Measurements from ENCODE around the gene DCDC2C.

DCDC2C gene

DNA sequence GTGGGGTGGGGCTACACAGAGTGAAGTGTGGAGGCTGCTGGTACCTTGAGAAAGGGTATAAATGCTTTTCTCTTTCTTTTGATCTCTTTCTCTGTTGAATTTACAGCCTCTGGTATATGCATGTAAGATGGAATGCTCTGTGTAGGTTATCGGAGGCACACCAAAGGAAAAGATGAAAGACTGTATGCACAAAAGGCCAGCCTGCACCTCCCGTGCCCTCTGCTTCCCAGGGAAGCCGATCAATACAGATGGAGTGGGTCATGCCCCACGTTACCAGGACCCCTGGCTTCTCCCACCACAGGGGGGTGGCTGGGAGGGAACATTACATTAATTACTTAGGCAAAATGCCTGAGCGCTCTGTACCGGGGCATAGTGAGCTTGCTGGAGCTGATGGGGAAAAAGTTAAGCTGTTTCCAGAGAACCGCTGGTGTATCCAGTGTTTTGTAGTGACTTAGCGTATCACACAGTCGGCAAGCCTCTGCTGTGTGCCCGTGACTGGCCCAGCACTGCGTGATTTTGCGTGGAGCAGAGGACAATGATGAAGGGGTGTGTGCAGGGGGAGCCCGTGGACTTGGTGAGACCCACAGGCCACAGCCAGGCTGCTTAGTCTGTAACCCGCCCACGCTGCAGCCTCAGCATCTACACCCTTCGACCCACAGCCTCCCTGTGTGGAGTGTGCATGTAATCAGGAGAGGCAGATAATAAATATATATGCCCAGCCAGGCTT is 37.3 kb upstream of the DCDC2C start:
- H3K9me3 Mint-ChIP-seq = peaks cover 0 to 2% of the 10 kb centered on the region in 2 donors
- DNase-seq (no peak), ATAC-seq (replicated peaks) (no peak)
- no peak overlapping the region for H3K27ac Mint-ChIP-seq
- no peak overlapping the region for H3K4me3 Mint-ChIP-seq
- no peaks in the 10 kb centered on the region for H3K36me3 Mint-ChIP-seq
- peaks cover 0 to 12% of the 10 kb centered on the region in 2 donors for H3K27me3 Mint-ChIP-seq
- no peaks in the 10 kb centered on the region for H3K4me1 Mint-ChIP-seq

DNA sequence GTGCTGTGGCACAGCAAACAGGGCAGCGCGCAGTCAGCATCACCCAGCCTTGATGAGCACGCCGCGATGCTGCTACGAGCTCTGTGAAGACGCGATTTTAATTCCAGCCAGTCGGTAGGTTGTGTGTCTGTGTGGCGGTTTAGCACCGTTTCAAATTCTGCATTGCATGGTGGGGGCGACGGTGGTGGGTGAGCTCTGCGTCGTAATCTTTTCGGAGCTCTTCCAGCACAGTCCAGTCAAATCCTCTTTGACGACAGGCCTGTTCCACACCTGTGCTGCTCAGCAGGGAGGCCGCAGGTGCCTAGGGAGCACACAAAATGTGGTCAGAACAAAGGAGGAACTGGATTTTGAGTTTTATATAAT is 36.8 kb upstream of the DCDC2C start:
- H3K4me1 Mint-ChIP-seq = no peaks in the 10 kb centered on the region
- no peak overlapping the region for H3K4me3 Mint-ChIP-seq
- DNase-seq (no peak), ATAC-seq (replicated peaks) (no peak)
- H3K36me3 Mint-ChIP-seq = no peaks in the 10 kb centered on the region
- peaks cover 0 to 12% of the 10 kb centered on the region in 2 donors for H3K27me3 Mint-ChIP-seq
- H3K9me3 Mint-ChIP-seq = peaks cover 0 to 2% of the 10 kb centered on the region in 2 donors
- H3K27ac Mint-ChIP-seq = no peak overlapping the region

DNA sequence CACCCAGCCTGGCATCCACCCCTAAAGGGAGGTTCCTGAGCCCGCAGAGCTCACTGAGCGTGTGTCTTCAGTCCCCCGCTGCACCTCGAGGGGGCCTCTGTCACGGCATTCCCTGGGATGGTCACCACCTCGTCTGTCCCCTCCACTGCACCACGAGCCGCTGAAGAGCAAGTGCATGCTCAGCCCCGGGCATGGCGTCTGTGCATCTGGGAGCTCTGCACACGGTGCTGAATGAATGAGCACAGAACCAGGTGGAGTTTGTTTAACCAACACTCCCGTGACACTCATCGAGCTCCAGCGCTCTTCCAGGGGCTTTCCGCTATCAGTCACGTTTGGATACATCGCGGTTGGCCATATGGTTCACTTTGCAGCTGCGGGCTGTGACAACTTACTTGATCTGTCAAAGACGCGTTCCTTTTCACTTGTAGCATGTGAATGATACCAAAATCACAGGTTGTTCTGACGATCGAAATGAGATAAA is 36.2 kb upstream of the DCDC2C start:
- Mint-ChIP-seq H3K36me3 (no peaks in the 10 kb centered on the region), H3K4me3 (no peak overlapping the region), H3K9me3 (peaks cover 0 to 2% of the 10 kb centered on the region in 2 donors), H3K27ac (no peak overlapping the region), H3K4me1 (no peaks in the 10 kb centered on the region), H3K27me3 (peaks cover 0 to 12% of the 10 kb centered on the region in 2 donors)
- DNase-seq (no peak), ATAC-seq (replicated peaks) (no peak)

DNA sequence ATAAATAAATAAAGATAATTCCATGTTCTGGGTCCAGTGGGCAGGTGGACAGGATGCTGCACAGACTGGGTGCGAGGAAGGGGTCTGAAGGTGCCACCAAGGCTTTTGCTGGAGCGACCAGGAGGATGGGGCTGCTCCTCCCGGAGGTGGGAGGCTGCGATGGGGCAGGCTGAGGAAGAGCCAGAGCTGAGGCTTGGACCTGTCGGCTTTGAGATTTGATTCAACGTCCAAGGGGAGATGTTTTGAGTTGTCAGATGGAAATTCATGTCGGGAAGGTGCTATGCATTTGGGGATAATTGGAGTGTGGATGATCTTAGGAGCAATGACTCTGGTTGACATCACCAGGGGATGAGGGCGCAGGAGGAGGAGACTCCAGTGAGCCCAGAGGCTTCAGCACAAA is 33.7 kb upstream of the DCDC2C start:
- H3K36me3 Mint-ChIP-seq = no peaks in the 10 kb centered on the region
- no peak for ATAC-seq (replicated peaks)

DNA sequence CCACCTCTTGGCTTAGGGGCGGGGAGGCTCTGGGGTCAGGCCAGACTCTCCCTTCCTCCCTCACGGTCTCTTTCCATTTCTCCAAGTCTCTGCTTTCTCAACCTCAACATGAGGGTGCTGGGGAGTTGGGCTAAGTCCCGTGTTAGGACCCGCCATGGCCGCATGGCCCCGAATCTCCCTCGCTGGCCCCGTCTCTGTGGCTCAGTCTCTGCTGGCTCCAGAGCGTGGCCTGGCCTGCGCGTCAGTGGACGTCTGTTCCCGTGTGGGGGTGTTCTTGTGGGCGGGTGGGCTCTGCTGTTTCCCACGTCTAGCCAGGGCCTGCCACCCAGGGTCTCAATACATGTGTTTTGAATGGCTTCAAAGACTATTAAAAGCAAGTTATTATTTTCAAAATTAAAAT is 33.0 kb upstream of the DCDC2C start:
- Mint-ChIP-seq H3K4me1 (no peaks in the 10 kb centered on the region), H3K9me3 (peaks cover 0 to 2% of the 10 kb centered on the region in 2 donors)
- no peak for DNase-seq

More for the DNA sequence above, 33.7 kb upstream of the DCDC2C start:
- H3K4me1 Mint-ChIP-seq = no peaks in the 10 kb centered on the region
- peaks cover 0 to 2% of the 10 kb centered on the region in 2 donors for H3K9me3 Mint-ChIP-seq
- H3K27ac Mint-ChIP-seq = no peak overlapping the region
- peaks cover 5 to 26% of the 10 kb centered on the region in 2 donors for H3K27me3 Mint-ChIP-seq
- H3K4me3 Mint-ChIP-seq = no peak overlapping the region
- no peak for DNase-seq

DNA sequence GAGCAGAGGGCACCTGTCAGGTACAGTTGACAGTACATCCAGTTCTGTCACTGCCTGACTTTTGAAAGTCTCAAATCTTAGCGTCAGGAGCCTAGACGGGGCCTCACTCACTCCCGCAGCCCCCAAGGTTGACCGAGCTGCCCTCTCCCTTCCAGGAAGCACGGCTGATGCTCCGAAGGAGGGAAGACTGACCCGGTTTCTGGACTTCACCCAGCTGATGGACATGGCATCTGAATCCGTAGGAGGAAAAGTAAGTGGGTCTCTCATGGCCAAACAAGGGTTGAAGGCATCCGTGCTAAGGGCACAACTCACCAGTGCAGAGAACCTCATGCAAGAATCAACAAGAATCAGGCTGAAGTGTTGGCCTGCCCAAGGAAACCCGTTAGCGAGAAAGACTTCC is 32.4 kb upstream of the DCDC2C start:
- Mint-ChIP-seq H3K36me3 (no peaks in the 10 kb centered on the region), H3K4me3 (no peak overlapping the region)
- ATAC-seq (replicated peaks) = no peak

More for the DNA sequence above, 33.0 kb upstream of the DCDC2C start:
- H3K27me3 Mint-ChIP-seq = peaks cover 5 to 26% of the 10 kb centered on the region in 2 donors
- H3K4me3 Mint-ChIP-seq = no peak overlapping the region
- H3K36me3 Mint-ChIP-seq = no peaks in the 10 kb centered on the region
- ATAC-seq (replicated peaks) = no peak
- H3K27ac Mint-ChIP-seq = no peak overlapping the region

DNA sequence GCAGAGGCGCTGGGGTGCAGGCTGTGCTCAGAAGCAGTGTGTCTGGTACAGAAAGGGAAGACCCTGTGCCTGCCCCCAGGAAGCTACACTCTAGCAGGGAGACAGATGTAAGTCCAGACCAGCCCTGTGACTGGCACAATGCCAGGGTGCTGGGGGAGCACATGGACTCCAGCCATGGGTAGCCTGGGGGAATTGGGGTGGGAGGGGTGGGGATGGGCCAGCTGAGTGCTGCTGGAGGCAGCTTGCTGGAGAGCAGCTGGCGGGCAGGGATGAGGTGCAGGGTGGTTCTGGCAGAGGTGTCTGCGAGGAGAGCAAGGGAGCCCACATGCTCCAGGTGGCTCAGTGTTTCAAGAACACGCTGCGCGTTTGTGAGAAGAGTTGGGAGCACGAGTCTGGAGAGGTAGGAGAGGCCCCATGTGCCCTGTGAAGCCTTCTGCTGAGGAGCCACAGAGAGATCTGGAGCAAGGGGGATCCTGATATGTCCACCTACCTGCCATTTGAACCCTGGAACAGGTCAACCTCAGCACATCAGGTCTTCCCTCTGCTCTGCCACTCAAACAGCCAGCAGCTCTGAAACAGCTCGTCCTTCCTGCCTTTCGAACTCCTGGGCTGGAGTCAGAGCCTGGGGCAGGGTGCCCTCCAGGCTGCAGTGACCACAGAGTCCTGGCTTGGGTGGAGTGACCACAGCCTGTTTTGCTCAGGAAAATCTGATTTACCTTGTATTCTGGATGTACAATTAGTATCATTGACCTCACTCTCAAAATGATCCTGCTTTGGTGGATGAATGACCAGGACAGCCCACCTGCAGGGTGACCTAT is 30.3 kb upstream of the DCDC2C start:
- Mint-ChIP-seq H3K36me3 (no peaks in the 10 kb centered on the region), H3K4me1 (no peaks in the 10 kb centered on the region), H3K27me3 (peaks cover 10 to 23% of the 10 kb centered on the region in 2 donors), H3K9me3 (no peaks in the 10 kb centered on the region), H3K4me3 (no peak overlapping the region), H3K27ac (no peak overlapping the region)
- DNase-seq (no peak), ATAC-seq (replicated peaks) (no peak)

More for the DNA sequence above, 32.4 kb upstream of the DCDC2C start:
- DNase-seq = no peak
- no peak overlapping the region for H3K27ac Mint-ChIP-seq
- H3K4me1 Mint-ChIP-seq = no peaks in the 10 kb centered on the region
- no peaks in the 10 kb centered on the region for H3K9me3 Mint-ChIP-seq
- H3K27me3 Mint-ChIP-seq = peaks cover 5 to 26% of the 10 kb centered on the region in 2 donors

DNA sequence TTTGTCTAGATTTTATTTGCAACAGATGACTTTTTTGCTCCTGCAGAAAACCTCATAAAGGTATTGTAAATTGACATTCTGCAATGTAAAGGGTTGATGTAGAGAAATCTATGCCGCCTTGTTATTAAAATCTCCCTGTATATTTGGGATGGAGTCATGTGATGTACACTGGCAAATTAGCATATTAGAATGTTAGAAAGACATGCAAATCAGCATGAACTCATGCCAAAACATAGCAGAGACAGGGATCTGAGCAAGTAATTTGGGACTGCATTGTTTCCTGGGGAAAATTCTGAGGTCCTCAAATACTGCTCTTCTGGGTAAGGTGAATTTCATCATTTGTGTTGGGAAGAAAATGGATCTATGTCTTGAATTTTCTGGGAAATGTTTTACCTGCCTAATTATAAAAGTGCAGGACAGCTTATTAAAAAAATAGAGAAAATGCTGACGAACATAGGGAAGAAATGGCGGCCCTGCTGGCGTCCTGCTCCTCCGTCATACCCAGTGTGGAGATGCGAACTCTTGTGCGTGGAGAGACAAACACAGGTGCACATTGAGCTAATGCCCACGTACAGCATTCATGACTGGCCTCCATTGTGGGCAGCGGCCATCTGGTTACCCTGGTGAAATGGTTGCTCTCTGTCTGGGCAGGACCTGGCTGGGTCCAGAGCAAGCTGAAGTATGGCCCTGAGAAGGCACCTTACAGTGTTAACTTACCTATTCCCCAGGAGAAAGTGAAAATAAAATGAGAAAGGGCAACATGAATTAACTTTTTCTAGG is 29.1 kb upstream of the DCDC2C start:
- H3K27me3 Mint-ChIP-seq = peaks cover 12 to 20% of the 10 kb centered on the region in 2 donors
- no peaks in the 10 kb centered on the region for H3K4me1 Mint-ChIP-seq
- no peak overlapping the region for H3K27ac Mint-ChIP-seq
- no peak for ATAC-seq (replicated peaks)
- H3K9me3 Mint-ChIP-seq = no peaks in the 10 kb centered on the region
- no peak overlapping the region for H3K4me3 Mint-ChIP-seq
- H3K36me3 Mint-ChIP-seq = no peaks in the 10 kb centered on the region
- DNase-seq = no peak

DNA sequence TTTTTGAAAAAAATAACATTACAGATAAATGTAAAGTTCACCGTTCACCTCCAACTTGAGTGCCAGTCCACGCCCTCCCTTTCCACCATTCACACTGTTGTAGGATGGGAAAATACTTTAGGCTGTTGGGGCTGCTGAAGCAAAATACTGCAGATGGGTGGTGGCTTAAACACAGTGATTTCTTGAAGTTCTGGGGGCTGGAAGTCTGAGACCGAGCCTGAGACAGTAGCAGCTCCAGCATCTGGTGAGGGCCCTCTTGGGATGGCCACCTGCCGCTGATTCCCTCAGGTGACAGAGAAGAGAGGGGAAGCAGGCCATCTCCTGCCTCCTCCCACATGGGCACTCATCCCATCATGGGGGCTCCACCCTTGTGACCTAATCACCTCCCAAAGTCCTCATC is 27.7 kb upstream of the DCDC2C start:
- ATAC-seq (replicated peaks) (no peak), DNase-seq (no peak)
- H3K27ac Mint-ChIP-seq = no peak overlapping the region
- H3K4me1 Mint-ChIP-seq = no peaks in the 10 kb centered on the region
- no peak overlapping the region for H3K4me3 Mint-ChIP-seq
- H3K36me3 Mint-ChIP-seq = no peaks in the 10 kb centered on the region
- H3K9me3 Mint-ChIP-seq = peaks cover 0 to 3% of the 10 kb centered on the region in 2 donors
- H3K27me3 Mint-ChIP-seq = peaks cover 12 to 15% of the 10 kb centered on the region in 2 donors

DNA sequence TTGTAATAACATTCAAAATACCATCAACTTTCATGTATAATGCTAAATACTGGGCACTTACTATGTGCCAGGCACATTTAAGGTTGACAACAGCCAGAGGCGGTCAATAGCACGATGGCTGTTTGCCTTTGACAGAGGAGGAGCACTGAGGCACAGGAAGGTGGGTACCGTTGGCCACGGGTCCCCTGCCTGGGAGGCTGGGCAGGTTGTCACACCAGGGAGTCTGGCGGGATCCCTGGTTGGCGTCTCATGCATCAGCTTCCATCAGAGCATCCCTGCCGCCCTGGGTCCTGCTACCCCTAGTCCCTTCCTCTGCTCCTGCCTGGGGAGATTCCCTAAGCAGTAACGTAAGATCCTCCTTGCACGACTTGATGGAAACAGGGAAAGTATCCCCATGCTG is 25.9 kb upstream of the DCDC2C start:
- Mint-ChIP-seq H3K4me1 (no peaks in the 10 kb centered on the region), H3K36me3 (no peaks in the 10 kb centered on the region), H3K27me3 (peaks cover 12 to 14% of the 10 kb centered on the region in 2 donors), H3K9me3 (peaks cover 0 to 3% of the 10 kb centered on the region in 2 donors), H3K27ac (no peak overlapping the region), H3K4me3 (no peak overlapping the region)
- DNase-seq (no peak), ATAC-seq (replicated peaks) (no peak)

DNA sequence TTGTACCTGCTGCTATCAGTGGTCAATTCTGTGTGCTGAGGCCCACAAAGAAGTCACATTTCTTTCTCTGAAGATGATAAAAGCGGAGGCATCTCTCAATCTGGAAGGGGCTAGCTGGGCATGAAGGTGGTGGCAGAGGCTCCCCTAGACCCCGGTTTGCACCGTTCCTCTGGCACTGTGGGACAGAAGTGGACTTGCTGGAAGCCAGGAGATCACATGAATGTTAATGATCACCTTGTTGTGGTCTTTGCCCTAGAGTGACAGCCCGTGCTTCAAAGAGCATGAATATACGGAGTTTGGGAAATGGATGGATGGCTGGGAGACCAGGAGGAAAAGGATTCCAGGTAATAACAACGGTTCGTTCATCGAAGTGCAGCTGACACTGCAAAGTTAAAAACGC is 25.2 kb upstream of the DCDC2C start:
- Mint-ChIP-seq H3K4me1 (no peaks in the 10 kb centered on the region), H3K4me3 (no peak overlapping the region), H3K36me3 (no peaks in the 10 kb centered on the region), H3K9me3 (peaks cover 0 to 3% of the 10 kb centered on the region in 2 donors), H3K27ac (no peak overlapping the region), H3K27me3 (peaks cover 7 to 8% of the 10 kb centered on the region in 2 donors)
- ATAC-seq (replicated peaks) (no peak), DNase-seq (no peak)

DNA sequence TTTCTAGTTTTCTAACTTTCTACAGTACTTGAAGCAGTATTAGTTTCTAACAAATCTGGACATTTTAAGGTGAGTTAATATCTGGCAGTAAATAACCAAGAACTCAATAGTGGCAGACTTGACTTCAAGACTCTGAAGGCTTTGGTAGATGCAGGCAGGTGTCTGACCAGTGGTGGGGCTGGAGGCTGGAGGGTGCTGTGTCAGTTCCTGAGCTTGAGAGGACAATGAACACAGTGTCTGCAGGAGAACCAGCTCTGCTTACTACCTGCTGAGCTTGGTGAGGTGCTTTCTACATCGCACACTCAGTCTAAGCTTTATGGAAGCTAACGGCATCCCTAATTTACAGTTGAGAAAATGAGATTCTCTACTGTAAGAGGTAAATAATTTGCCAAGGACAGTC is 24.2 kb upstream of the DCDC2C start:
- no peaks in the 10 kb centered on the region for H3K36me3 Mint-ChIP-seq
- ATAC-seq (replicated peaks) = no peak
- peaks cover 7 to 9% of the 10 kb centered on the region in 2 donors for H3K27me3 Mint-ChIP-seq

DNA sequence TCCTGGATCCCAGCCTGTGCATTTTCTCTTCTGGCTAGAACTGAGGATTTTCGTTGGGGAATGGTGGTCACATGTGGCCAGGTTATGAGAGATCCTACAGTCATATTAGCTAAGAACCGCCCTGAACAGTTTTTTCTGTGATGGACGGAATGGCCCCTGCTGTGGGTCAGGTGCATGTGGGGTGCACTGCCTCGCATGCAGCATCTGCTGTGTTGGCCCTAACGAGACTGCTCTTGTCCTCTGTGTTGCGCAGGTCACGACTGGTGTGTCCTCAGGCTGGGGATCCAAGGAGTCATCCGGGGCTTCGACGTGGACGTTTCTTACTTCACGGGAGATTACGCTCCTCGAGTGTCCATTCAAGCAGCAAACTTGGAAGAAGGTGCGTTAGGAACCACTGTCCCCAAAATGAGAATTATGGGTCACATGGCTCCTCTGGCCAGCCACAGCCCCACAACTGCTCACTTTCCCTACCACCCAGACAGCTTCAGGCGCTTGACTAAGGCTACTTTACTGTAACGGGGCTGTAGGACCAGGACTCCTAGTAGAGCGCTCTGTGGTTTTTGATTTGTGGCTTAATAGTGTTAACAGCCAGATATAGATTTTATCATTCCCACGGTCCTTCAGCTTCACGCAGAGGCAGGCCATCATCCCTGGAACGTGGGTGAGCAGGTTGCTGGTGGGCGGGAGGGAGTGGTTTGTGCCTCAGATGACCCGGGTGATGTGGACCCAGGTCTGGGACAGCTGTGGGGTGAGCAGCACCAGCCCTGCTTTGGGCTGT is 23.6 kb upstream of the DCDC2C start:
- peaks cover 1 to 3% of the 10 kb centered on the region in 2 donors for H3K9me3 Mint-ChIP-seq
- no peaks in the 10 kb centered on the region for H3K4me1 Mint-ChIP-seq
- ATAC-seq (replicated peaks) (no peak), DNase-seq (no peak)
- H3K4me3 Mint-ChIP-seq = no peak overlapping the region
- H3K27ac Mint-ChIP-seq = no peak overlapping the region
- no peaks in the 10 kb centered on the region for H3K36me3 Mint-ChIP-seq
- peaks cover 6 to 7% of the 10 kb centered on the region in 2 donors for H3K27me3 Mint-ChIP-seq

More for the DNA sequence above, 24.2 kb upstream of the DCDC2C start:
- Mint-ChIP-seq H3K9me3 (peaks cover 0 to 3% of the 10 kb centered on the region in 2 donors), H3K27ac (no peak overlapping the region), H3K4me1 (no peaks in the 10 kb centered on the region), H3K4me3 (no peak overlapping the region)
- no peak for DNase-seq

All from stimulated activated naive B cell treated with anti-CD40 and anti-IgM and Interleukin-4, amounts not matched to agents 10 μg/mL and 1 μg/mL and 100 μg/mL, for 72 hours (primary cell).